HuH-7.5 (cell line): Measurements from ENCODE around the gene SRMS.
A peak's percentile ranks its signal among the peaks of the same experiment; 100 is the strongest.

Experiments used
- DNase-seq: peaks from one replicate; pipeline ENCODE4 v3.0.0; 2011; ENCODE audit warnings: low spot score

SRMS gene

DNA sequence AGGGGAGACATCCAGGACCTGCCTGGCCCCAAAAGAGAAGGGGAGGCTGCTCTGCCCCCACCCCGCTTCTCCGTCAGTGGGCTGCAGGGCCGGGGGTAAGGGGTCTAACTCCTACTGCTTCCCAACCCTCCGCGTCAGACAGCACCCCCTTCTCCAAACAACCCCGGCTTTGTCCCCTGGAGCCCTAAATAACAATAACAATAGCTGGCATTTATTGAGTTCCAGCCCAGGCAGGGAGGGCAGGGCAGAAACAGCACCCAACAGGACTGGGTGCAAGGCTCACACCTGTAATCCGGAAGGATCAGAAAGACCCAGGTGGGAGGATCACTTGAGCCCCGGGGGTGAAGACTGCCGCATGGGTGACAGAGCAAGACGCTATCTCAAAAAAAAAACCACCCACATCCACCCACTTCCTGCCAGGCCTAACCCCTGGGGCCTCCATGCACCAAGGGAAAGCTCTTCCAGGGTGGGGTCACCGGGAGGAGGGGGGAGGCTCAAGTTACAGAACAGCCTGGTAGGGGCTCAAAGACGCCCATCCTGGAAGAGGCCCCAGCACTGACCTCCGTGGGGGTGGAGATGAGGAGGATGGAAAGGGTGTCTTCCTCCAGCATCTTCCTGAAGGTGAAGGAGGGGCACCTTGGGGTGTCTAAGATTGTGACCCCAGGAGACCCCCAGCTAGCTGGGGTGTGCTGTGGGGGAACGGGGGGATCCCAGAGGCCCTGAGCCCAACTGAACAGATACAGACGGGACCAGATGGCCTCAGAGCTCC is 5.1 kb upstream of the SRMS start:
- no peak for DNase-seq

DNA sequence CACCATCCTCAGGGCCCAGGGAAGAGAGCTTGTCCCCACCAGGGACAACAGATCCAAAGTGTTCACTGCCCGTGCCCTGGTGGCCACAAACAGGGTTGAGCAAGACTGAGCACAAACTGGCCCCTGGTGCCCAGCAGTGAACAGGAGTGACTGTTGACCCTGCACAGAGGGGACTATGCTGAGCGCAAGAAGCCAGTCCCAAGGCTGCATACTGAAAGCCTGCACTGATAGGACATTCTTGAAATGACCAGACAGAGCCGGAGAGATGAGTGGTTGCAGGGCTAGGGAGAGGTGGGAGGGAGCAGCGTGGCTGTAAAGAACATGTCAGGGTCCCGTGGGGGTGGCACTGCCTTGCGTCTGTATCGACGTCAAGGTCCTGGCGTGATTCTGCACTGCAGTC is 3.5 kb upstream of the SRMS start:
- no peak for DNase-seq

DNA sequence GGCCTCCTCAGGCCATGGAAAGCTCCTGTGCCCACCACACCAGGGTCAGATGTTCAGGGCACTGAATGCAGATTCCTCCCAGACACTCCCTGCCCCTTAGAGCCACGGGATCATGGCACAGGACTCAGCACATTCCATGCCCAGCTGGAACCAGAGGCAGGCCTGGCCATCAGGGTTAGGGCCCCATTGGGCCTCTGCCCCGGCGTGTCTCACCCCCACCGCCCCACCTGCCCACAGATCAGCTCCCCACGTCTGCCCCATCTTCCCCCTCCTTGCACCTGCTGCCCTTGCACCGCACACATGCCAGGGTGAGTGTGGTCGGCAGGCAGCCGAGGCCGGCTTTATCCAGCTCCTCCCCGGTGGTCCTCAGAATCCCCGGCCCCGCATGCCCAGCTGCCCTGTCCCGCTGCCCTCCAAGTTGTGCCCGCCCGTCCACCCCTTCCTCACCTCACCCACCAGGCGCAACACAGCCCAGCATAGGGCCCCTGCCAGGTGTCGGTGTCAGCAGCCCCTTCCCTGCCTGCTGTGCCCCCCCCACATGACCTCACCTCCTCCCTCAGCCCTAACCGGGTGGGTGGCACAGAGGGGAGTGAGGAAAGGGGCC is 2.2 kb upstream of the SRMS start:
- no peak for DNase-seq

DNA sequence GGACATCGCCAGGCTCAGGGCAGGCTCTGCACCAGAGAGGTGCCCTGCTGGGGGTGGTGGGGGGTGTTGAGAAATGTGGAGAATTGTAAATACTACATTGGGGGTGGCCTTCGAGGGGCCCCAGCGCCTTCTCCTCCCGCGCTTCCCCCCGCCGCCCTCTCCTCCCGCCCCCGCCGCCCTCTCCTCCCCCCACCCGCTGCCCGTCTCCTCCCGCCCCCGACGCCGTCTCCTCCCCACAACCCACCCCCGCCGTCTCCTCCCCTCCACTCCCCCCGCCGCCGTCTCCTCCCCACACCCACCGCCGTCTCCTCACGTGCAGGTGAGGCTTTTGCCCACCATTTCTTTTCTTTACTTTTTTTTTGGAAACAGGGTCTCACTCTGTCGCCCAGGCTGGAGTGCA is 1.5 kb upstream of the SRMS start:
- no peak for DNase-seq

DNA sequence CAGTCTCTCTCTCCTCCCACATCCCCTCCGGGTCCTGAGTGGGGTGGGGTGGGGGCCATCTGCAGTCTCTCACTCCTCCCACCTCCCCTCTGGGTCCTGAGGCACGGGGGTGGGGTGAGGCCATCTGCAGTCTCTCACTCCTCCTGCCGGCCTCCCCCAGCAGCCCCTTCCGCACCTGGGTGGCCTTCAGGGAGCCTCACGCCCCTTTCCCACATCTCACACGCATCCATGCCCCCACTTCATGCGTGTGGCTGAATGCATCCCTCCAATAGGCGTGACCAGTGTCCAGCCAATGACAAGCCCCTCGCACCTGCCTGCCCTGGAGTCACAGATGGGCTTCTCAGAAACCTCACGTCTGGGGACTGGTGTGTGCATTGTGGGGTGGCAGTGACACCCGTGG is 993 bp upstream of the SRMS start:
- no peak for DNase-seq

DNA sequence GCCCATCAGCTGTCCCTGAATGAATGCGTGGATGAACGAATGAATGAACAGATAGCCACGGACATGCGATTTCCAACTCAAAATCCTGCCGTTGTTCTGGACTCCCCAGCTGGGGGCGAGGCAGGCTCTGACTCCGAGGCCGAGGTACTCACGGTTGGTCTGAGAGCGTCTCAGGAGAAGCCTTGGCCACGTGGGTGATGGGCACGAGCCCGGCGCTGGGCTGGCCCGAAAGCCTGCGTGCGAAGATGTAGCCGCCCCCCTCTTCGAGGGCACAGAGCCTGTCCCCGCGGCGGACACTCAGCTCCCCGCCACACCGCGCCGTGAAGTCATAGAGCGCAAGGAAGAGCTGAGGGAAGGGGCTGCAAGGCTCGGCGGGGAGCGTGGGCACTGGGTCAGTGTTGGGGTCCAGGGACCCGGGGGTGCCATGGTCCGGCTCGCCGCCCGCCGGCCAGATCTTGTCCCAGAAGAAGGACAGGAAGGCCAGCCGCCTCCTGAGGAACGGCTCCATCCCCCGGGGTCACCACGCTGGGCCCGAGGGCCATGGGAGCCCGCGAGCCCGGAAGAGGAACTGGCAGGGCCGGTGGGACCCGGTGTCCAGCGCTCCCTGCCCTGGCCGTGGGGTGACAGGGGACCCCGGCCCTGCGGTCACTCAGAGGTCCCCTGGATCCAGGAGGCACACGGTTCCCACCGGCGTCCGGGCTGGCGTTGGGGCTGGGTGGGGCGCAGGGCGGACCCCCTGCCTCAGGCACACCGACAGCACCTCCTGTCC is 409 bp downstream of the SRMS start:
- DNase-seq = no peak

DNA sequence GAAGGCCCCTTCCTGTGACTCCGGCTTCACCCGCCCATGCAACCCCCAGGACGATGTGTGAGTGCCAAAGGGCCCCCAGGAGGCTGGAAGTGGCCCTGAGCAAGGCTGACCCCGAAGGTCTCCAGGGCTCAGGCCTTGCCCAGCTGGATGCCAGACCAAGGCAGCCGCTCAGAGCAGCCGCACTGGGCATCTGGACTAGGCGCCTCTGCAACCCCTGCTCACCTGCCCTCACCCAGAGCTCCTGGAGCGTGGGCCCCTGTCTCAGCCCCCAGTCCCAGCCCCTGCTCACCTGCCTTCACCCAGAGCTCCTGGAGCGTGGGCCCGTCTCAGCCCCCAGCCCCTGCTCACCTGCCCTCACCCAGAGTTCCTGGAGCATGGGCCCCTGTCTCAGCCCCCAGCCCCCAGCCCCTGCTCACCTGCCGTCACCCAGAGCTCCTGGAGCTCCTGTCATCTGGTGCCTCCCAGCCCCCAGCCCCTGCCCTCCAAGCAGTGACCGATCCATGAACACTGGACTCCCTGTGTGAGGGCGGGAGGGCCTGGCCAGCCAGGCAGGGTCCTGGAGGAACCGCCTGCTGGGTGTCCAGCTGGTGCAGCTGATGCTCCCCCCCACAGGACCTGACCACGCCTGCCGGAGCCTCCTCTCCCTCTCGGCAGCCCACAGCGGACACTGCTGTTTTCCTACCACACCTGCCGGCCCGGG is 1.1 kb downstream of the SRMS start:
- no peak for DNase-seq

DNA sequence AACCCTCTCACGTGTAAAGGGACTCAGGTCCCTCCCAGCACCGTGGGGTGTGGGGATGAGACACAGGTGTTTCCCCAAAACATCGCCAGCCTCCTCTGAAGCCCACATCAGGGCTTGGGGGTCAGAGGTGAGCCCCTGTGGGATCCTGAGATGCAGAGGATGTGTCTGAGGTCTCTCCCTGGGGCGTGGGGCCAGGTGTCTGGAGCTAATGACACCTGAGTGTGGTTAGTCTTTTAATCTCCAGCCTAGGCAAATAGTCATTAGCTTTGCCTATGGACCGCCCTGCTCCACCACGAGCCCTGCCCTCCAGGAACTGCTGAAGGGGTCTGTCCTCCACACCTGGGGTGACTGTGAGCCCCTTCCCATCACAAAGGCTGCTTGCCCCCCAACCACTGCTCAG is 1.7 kb downstream of the SRMS start:
- no peak for DNase-seq

DNA sequence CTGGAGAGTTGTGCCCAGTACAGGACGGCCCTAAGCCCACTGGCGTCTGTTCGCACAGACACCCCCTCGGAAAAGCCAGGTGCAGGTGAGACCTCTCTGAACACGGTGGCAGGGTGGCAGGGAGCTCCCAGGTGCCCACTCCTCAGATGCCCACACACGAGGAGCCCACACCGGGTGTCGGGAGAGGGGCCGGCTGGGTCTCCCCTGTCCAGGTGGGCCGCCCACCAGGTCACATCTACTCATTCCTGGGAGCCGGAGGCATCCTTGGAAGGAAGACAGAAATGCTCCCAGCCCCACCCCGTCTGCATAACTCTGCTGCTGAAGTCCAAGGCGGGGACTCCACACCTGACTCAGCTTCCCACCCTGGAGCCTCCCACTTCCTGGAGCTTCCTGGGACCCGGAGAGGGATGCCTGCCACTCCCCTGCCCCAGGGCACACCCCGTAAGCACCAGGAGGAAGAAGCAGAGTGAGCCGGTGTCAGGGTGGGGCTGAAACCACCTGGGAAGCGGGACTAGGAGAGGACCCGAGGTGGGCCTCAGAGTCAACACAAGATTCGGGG is 2.5 kb downstream of the SRMS start:
- peak; percentile 59 for DNase-seq

DNA sequence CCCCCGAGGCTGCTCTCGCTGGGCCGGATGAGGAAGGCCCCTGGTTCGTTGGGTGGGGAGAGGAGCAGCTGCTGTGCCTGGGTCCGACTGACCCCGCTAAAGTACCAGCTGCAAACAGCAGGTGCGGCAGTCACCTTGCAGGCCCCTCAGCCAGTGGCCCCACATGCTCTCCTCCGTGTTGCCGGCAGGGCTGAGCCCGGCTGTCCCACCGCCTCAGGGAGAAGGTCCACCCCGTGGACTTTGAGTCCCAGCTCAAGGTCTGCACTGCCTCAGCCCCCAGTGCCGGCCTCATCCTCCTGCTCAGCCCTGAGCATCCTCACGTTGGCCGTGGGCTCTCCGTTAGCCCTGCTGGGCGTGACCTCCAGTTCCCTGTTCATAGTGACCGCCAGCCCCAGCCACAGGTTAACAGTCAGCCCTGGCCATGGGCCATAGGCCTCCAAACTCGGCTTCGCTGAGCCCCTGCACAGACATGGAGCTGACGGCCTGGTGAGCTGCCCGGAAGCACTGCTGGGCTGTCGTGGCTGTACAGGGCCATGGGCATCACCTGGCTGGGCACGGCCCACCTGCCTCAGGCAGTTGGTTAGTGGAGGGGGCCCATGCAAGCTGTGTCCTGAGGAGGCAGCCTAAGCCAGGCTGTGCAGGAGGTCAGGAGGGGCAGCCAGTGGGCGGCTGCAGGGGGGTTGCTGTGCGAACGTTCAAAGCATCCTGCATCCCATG is 3.1 kb downstream of the SRMS start:
- peak; percentile 64 for DNase-seq

DNA sequence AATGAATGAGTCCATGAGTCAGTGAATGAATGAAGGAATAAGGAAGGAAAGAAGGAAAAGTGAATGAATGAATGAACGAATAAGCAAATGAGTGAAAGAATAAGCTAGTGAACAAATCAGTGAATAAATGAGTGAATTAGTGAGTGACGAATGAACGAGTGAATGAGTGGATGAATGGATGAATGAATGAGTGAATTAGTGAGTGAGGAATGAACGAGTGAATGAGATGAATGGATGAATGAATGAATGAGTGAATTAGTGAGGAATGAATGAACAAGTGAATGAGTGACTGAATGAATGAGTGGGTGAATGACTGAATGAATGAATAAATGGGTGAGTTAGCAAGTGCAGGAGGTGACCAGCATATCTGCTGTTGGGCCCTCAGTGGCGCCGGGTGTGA is 3.8 kb downstream of the SRMS start:
- DNase-seq = no peak

DNA sequence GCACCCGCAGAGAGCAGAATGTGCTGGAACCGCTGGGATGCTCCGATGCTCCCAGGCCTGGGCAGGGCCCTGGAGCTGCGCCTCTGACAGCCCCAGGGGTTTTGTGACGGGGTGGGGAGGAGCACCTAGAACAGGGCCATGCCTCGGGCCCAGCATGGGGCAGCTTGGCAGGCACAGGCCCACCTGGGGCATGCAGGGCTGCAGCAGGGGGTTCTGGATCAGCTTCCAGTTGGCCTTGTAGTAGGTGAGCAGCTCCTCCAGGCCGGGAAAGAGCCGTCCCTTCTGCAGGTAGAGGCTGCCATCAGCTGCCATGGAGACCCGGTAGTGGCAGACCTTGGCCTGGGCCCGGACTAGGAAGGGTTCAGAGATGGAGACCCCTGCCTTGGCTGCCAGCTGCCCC is 4.4 kb downstream of the SRMS start:
- no peak for DNase-seq

DNA sequence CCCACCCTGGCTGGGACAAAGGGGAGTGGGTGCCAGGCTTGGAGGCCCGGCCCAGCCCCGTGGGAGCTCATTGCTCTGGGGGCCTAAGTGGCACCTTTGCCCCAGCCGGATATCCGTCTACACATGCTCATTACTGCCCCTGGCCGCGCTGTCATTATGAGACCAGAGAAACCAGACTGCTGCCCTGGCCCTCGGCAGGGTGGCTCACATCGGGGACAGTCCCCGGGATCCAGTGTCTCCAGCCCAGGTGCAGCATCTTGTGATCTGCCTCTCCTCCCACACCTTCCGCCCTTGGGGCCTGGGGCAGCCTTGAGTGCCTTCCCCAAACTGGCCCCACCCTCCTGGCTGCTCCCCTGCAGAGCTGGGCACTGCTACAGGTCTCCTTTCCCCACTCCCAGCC is 4.9 kb downstream of the SRMS start:
- no peak for DNase-seq

DNA sequence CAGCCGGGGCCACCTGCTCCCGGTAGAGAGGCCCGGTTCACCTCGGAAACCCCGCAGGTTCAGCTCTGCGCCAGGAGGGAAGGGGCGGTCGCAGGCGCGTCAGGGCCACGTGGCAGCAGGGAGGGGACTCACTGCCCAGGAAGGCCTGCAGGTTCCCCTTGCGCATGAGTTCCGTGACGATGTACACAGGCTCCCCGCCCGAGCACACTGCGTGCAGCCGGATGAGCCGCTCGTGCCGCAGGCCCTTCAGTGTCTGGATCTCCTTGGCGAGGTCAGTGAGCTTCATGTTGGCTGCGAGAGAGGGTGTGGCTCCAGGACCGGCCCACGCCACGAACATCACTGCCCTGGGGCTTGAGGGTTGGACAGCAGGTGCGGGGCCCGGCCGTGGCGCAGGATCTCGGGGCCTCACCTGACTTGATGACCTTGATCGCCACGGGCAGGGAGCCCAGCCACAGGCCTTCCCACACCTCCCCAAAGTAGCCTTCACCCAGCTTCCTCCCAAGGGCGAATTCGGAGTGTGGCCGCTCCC is 5.5 kb downstream of the SRMS start:
- DNase-seq = no peak

DNA sequence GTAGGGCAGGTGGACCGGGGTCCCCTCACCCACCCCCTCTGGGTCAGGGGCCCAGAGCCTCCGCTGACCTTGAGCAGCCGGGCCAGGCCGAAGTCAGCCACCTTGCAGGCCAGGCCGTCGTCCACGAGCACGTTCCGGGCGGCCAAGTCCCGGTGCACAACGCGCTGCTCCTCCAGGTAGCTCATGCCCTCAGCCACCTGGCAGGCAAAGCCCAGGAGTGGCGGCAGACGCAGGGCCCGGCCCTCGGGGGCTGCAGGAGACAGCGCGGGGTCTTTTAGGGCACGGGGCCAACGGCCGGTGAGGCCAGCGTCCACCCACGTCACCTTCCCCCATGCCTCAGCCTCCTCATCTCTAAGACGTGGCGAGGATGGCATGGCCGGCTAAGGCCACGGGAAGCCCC is 6.2 kb downstream of the SRMS start:
- DNase-seq = no peak

DNA sequence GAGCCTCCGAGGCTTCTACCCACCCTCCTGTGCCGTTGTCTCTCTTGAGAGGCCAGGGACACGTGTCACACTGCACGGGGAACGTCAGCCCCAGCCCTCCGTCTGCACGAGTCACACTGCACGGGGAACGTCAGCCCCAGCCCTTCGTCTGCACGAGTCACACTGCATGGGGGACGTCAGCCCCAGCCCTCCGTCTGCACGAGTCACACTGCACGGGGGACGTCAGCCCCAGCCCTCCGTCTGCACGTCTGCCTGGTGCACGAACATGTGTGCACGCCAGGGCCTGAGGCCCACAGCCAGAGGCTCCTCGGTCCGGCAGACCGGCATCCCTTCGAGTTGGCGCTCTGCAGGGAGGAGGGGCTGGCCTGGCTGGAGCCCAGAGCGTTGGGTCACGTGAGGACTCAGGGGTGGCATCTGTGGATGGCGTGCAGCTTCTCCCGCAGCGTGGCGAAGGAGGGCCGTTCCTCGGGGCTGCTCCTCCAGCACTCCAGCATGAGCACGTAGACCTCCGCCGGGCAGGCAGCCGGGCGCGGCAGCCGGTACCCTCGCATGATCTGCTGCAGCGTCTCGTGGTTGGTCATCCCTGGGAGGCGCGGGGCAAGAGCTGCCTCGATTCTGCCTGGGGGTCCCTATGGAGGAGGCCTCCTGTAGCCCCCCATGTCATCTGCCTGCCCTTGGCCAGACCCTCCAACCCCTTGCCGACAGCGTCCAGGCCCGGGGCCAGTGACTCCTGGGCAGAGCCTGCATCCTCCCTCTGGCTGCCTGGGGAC is 6.9 kb downstream of the SRMS start:
- DNase-seq = no peak

DNA sequence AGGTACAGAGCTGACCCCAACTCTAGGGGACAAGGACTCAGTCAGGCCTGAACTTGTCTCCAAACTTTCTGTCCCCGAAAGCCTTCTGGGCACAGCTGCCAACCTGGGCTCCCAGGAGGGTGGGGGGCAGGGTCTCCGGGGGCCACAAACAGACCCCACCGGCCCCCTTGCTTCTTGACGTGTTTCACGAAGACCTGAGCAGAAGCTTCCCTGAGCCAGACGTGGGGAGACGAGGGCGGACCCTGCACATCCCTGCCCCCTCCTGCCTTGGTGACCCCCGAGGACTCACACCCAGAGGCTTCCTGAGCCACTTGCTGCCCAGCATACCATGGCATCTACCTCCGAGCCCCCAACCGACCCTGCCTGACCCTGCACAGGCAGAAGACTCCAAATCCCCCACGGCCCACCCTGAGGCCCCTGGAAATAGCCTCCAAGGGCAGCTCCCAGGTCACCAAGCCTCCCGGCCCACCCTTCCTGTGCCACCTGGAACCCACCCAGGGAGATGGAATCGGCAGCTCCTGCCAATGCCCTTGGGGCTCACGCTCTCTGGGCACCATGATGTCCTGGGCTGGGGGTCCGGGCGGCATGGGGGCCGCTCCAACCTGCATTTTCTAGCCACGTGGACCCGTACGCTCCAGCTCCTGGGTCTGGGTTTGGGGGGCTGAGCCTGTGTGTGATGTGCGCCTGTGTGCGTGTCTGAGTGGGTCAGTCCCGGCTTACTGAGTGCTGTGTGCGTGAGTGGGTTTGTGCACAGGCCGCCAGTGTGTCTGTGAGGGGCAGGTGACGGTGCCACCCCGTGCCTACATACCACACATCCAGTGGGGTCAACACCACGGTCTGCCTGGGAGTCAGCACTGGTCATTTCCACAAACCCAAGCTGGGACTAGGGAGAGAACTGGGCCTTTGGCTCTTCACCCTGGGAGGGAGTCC is 7.8 kb downstream of the SRMS start:
- no peak for DNase-seq

DNA sequence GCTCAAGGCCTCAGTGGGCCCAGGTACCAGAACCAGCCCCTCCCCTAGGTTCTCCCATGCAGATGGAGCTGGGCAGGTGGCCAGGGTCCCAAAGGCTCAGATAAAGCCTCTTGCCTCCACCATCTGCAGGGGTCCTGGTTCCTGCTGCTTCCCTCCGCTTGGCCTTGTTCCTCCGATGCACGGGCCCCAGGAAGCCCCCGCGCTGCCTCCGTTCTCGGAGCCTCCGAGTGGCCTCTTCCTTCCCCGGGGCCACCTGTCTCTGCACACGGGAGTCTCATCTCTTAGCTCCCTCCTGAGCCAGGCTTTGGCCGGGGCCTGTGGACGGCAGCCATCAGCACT is 8.5 kb downstream of the SRMS start:
- DNase-seq = no peak

DNA sequence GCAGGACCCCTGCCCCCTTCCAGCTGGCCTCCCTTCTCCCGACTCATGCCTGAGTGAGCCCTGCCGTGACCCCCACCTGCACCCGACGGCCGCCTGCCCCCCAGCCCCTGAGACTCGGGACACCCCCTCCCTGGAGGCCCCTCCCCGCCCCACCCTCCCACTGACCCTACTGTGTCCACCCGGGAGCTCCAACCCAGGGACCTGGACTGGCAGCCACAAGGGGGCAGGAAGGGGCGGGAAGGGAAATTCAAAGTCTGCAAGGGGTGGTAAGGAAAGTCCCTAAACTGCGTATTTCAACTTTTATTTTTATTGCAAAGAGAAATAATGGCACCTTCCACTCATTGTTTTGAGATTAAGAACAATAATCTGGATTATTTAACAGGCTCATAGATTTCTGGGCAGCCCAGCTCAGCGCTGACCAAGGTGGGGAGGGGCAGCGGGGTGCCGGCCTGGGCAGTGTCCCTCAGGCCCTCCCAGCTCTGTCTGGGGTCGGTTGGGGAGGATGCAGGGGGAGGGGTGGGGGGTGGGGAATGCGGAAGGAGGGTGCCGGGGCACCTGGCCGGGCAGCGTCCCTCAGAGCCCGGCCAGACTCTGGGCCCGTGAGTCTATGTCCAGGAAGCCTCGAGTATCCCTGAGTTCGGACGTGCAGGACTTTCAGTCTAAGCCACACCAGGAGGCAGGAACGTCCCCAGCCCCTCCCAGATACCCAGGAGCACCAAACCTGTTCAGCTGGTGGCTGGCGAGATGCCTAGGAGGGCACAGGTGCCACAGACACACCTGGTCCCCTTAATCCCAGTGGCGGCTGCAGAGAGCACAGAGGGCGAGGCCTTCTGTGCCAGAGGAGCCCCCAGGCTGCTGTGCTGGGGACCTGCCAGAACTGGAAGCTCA is 9.1 kb downstream of the SRMS start:
- DNase-seq = peak; percentile 97
